ENCODE measurements around the gene KRTAP4-1.
A peak's percentile ranks its signal among the peaks of the same experiment; 100 is the strongest.
"Not testable (repeated sequence)": the region's sequence is repeated elsewhere in the genome, so short reads cannot be mapped to it uniquely, and the experiment has no call there.

Gene KRTAP4-1

GRCh38 chr17:41176744-41177387 is 7.8 kb downstream of the KRTAP4-1 start:
- no peak for DNase-seq

- no peak for DNase-seq
These were observed 12.8 kb downstream of the KRTAP4-1 start for GRCh38 chr17:41171886-41172285.

GRCh38 chr17:41168121-41168520 is 16.6 kb downstream of the KRTAP4-1 start, which contains the start of gene KRTAP4-3:
Gene KRTAP4-3 (minus strand): TSS chr17:41168221. CDS start chr17:41168172, 49 bp downstream.
- no peak for DNase-seq

GRCh38 chr17:41167561-41167960 is 17.1 kb downstream of the KRTAP4-1 start:
- DNase-seq, result no peak

GRCh38 chr17:41163828-41164227 is 20.9 kb downstream of the KRTAP4-1 start:
- DNase-seq, result no peak

GRCh38 chr17:41160648-41161047 is 24.1 kb downstream of the KRTAP4-1 start, which contains the start of gene KRTAP4-4:
Gene KRTAP4-4 (minus strand): TSS chr17:41160748. CDS start chr17:41160691, 57 bp downstream.
- DNase-seq, result no peak

GRCh38 chr17:41160190-41160589 is 24.5 kb downstream of the KRTAP4-1 start:
- not testable (repeated sequence) for DNase-seq

- DNase-seq, result peak in 3 of 51 donors; percentile 0 to 6 (median 1)
These were observed 30.9 kb downstream of the KRTAP4-1 start for GRCh38 chr17:41153856-41154255.

GRCh38 chr17:41151525-41151924 is 33.2 kb downstream of the KRTAP4-1 start:
- DNase-seq, result no peak

- DNase-seq, result no peak
These were observed 34.7 kb downstream of the KRTAP4-1 start for GRCh38 chr17:41150026-41150425.

GRCh38 chr17:41149652-41149985 is 35.1 kb downstream of the KRTAP4-1 start, which contains the start of gene KRTAP4-5:
Gene KRTAP4-5 (minus strand): TSS chr17:41149825. CDS start chr17:41149767, 58 bp downstream.
- DNase-seq, result no peak

- not testable (repeated sequence) for DNase-seq
These were observed 35.6 kb downstream of the KRTAP4-1 start for GRCh38 chr17:41148971-41149651.

GRCh38 chr17:41147531-41148204 is 37.0 kb downstream of the KRTAP4-1 start:
- DNase-seq, result no peak

GRCh38 chr17:41145261-41145660 is 39.5 kb downstream of the KRTAP4-1 start:
- DNase-seq, result no peak

- DNase-seq, result no peak
These were observed 39.9 kb downstream of the KRTAP4-1 start for GRCh38 chr17:41144846-41145245.

GRCh38 chr17:41141361-41141760 is 43.4 kb downstream of the KRTAP4-1 start:
- no peak for DNase-seq

- no peak for DNase-seq
These were observed 44.2 kb downstream of the KRTAP4-1 start, which contains the start of gene KRTAP4-6 for GRCh38 chr17:41140360-41141131. Gene KRTAP4-6 (minus strand): TSS chr17:41140544. CDS start chr17:41140487, 57 bp downstream.

GRCh38 chr17:41139865-41140264 is 44.8 kb downstream of the KRTAP4-1 start:
- DNase-seq, result not testable (repeated sequence)

Data from hypothalamus (tissue), 51 donors.